Lower lobe of right lung (tissue), 2 donors: ENCODE measurements around the gene COPS7A. TPM values are rescaled to one million over a fixed set of nuclear protein-coding genes. Genes with fewer than 3 reads are reported as not detected.

ENCODE experiments used
- ATAC-seq, 2 donors: fragments of 200-7000 bp; cut with Tn5 transposase; one replicate each; pipeline ENCODE4 v1.9.1; 2020 to 2022; ENCODE audit warnings: mild to moderate bottlenecking in 2 of 2, moderate library complexity in 2 of 2
- DNase-seq: peaks from one replicate; pipeline ENCODE4 v3.0.0-alpha.2; 2020
- H3K27ac ChIP-seq: fragments of 200-600 bp; one replicate; pipeline ENCODE4 v1.8.0; 2022
- H3K27me3 ChIP-seq: fragments of 200-600 bp; one replicate; pipeline ENCODE4 v1.8.0; 2022; ENCODE audit warnings: low read depth
- H3K36me3 ChIP-seq: fragments of 200-600 bp; one replicate; pipeline ENCODE4 v1.8.0; 2022; ENCODE audit warnings: mild to moderate bottlenecking
- H3K4me1 ChIP-seq: fragments of 200-600 bp; one replicate; pipeline ENCODE4 v1.8.0; 2022
- H3K4me3 ChIP-seq: fragments of 200-600 bp; one replicate; pipeline ENCODE4 v1.8.0; 2022; ENCODE audit warnings: mild to moderate bottlenecking
- H3K9me3 ChIP-seq: fragments of 200-600 bp; one replicate; pipeline ENCODE4 v1.8.0; 2022
- intact Hi-C: fragments of 100-400 bp; cut with DNase I; formaldehyde crosslinking; loops from one replicate; pipeline ENCODE4 v1.11.0; 2022
- total RNA-seq: library from RNA; stranded (reverse); fragmentation: NEBNext Ultra II Directional; extraction: Animal tissue kit (Norgen Biotek cat#: 25700); gene quantifications from one replicate; pipeline ENCODE4 v1.2.1, GENCODE V29; 2021
- TF ChIP-seq, protein P1 (sequence below): fragments of 200-600 bp; IDR thresholded peaks from one replicate; pipeline ENCODE4 v1.8.0; 2022; ENCODE audit warnings: antibody characterized with exemption, mild to moderate bottlenecking
- donor health status: DM: no; HTN: yes; CAD: no; lungs with severe emphysema.

Gene COPS7A
- total RNA-seq, 1 donor from 2014 or later = 55.1 TPM

- H3K4me3 ChIP-seq = peak overlapping the region; percentile 97
Measured at GRCh38 chr12:6751767-6752166, 27.9 kb downstream of the COPS7A start.

DNA sequence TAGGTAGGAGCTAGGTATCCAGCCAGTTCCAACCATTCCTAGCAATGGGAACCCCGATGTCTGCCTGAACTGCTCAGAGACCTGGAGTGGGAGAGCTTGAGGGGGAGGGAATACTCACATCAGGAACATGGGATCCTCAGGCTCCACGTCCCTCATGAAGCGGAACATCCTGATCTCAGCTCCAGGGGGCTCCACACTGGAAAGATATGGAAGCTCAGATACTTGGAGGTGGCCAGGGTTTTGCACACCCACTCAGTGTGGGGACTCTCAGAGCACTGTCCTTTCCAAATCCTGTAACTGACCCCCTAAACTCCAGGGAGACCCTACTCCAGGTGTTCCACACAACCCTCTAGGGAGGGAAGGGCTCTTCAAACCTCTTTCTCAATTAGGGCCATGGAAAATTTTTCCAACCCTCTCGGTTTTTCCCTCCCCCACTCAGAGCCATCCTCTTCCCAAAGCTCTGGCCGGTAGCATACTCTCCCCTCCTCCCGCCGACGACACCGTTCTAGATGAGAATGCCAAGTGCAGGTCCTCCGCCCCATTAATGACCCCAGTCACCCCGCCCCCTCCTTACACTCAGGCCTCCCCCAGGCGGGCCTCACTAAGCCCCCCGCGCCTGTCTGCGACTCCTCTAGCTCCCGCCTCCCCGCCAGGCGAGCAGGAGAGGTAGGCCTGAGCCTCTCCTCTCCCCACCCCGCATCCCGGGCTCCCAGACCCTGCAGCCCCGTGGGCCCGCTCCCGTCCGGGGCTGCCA lies 28.5 kb downstream of the COPS7A start:
- peaks cover 21% of the 10 kb centered on the region for H3K4me1 ChIP-seq
- peak in 1 of 2 donors; percentile 19 for ATAC-seq
- TF ChIP-seq, protein P1, sequence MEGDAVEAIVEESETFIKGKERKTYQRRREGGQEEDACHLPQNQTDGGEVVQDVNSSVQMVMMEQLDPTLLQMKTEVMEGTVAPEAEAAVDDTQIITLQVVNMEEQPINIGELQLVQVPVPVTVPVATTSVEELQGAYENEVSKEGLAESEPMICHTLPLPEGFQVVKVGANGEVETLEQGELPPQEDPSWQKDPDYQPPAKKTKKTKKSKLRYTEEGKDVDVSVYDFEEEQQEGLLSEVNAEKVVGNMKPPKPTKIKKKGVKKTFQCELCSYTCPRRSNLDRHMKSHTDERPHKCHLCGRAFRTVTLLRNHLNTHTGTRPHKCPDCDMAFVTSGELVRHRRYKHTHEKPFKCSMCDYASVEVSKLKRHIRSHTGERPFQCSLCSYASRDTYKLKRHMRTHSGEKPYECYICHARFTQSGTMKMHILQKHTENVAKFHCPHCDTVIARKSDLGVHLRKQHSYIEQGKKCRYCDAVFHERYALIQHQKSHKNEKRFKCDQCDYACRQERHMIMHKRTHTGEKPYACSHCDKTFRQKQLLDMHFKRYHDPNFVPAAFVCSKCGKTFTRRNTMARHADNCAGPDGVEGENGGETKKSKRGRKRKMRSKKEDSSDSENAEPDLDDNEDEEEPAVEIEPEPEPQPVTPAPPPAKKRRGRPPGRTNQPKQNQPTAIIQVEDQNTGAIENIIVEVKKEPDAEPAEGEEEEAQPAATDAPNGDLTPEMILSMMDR = peak; percentile 16
- no peak for DNase-seq
- H3K27me3 ChIP-seq = no peaks in the 10 kb centered on the region
- intact Hi-C loops = no loop called here
- H3K36me3 ChIP-seq = peaks cover 47% of the 10 kb centered on the region
- H3K4me3 ChIP-seq = peak overlapping the region; percentile 97
- peak overlapping the region; percentile 96 for H3K27ac ChIP-seq
- no peaks in the 10 kb centered on the region for H3K9me3 ChIP-seq

More at GRCh38 chr12:6751767-6752166, 27.9 kb downstream of the COPS7A start:
- H3K27me3 ChIP-seq = no peaks in the 10 kb centered on the region
- no peaks in the 10 kb centered on the region for H3K9me3 ChIP-seq
- ATAC-seq (no peak), DNase-seq (no peak)
- intact Hi-C loops = no loop called here
- TF ChIP-seq, protein P1 = no peak
- peaks cover 52% of the 10 kb centered on the region for H3K36me3 ChIP-seq
- peak overlapping the region; percentile 96 for H3K27ac ChIP-seq
- H3K4me1 ChIP-seq = peaks cover 21% of the 10 kb centered on the region

GRCh38 chr12:6752921-6753771 lies 29.3 kb downstream of the COPS7A start, which contains the start of gene MLF2:
Gene MLF2, minus strand, starts transcription at chr12:6753141. Its CDS starts 807 bp downstream, at chr12:6752334.
- DNase-seq (peak; percentile 99), ATAC-seq (peak; percentile 97)
- H3K27me3 ChIP-seq = no peaks in the 10 kb centered on the region
- H3K4me3 ChIP-seq = peak within 1 kb of the TSS; percentile 97
- TF ChIP-seq, protein P1 = no peak
- H3K36me3 ChIP-seq = peaks cover 39% of the 10 kb centered on the region
- no peaks in the 10 kb centered on the region for H3K9me3 ChIP-seq
- H3K27ac ChIP-seq = peak within 1 kb of the TSS; percentile 96
- intact Hi-C loops = no loop called here
- H3K4me1 ChIP-seq = peaks cover 21% of the 10 kb centered on the region

DNA sequence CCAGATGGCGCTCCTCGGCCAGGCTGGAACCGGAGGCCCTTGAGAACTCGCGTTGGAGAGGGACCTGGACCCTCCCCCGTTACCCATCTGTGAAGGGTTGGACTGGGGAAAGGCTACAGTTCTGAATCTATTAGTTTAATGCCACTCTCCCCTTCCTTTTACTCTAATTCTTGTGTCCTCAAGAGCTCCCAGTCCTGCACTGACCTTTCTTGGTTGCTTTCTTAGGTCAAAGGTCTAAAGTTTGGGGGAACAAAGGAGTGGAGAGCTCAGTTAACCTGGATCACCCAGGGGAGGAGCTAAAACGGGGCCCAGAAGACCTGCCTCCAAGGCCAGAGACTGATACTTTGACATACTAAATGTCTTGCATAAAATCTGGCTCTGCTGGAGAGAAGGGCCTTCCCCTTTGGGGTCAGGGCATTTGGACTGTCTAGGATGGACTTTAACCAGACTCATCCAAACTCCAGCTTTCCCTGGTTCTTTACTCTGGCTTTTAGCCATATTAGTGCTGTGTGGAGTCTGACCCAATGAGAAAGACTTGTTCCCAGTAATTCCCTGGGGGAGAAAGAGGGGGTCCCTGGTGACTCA lies 30.0 kb downstream of the COPS7A start:
- Histone ChIP-seq H3K4me1 (peaks cover 21% of the 10 kb centered on the region), H3K36me3 (peaks cover 31% of the 10 kb centered on the region), H3K27me3 (no peaks in the 10 kb centered on the region), H3K4me3 (peak overlapping the region; percentile 97), H3K27ac (peak overlapping the region; percentile 96), H3K9me3 (no peaks in the 10 kb centered on the region)
- TF ChIP-seq, protein P1 = peak; percentile 98
- DNase-seq (no peak), ATAC-seq (peak in 1 of 2 donors; percentile 0)
- intact Hi-C loops = no loop called here

DNA sequence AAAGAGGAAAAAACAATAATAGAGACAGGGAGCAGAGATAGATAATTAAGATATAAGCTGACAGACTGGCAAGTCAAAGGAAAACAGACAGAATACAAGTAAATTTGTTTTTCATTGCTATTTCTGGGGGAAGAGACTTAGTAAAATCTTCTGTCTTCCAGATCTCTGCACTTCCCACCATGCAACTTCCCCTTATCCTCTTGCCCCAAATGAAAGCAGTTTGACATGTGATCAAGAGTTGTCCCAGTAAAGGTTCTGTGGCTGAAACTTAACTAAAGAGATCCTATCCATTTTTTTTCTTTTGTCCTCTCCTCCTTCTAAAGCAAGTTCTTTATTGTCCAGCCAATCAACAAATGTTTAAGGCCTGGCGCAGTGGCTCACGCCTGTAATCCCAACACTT lies 30.6 kb downstream of the COPS7A start:
- Histone ChIP-seq H3K9me3 (no peaks in the 10 kb centered on the region), H3K4me3 (no peak overlapping the region), H3K36me3 (peaks cover 26% of the 10 kb centered on the region), H3K27me3 (no peaks in the 10 kb centered on the region), H3K4me1 (peaks cover 21% of the 10 kb centered on the region), H3K27ac (peak overlapping the region; percentile 96)
- intact Hi-C loops = no loop called here
- ATAC-seq (no peak), DNase-seq (no peak)
- TF ChIP-seq, protein P1 = no peak
